ENCODE data around the gene ANO6. TPM values are rescaled to one million over a fixed set of nuclear protein-coding genes. Genes with fewer than 3 reads are reported as not detected.

The ANO6 gene
- total RNA-seq, 2 donors from 2014 or later = 24.4 to 28.0 TPM

- TF ChIP-seq CTCF (IDR thresholded peaks at IDR 0.05) = no peak
- no peak for TF ChIP-seq POLR2A (IDR thresholded peaks at IDR 0.05)
- no peak for ATAC-seq
- Histone ChIP-seq H3K27me3 (no peaks in the 10 kb centered on the region), H3K27ac (no peak overlapping the region), H3K36me3 (replicated peaks in 1 of 2; ENCODE audit: insufficient read depth in 1 of 2, low read depth in 2 of 2) (no peaks in the 10 kb centered on the region), H3K9me3 (no peaks in the 10 kb centered on the region), H3K4me3 (no peak overlapping the region), H3K4me1 (peaks cover 2% of the 10 kb centered on the region)
- intact Hi-C loops (cut with DNase I) = no loop called here
- 86 to 100% methylated on average over 2 of the region's 2 CpGs for WGBS, 2 donors
- no peak for DNase-seq
Observed at GRCh38 chr12:45186762-45187161, 29.1 kb upstream of the ANO6 start.

- ATAC-seq = no peak
- Histone ChIP-seq H3K36me3 (replicated peaks in 1 of 2; ENCODE audit: insufficient read depth in 1 of 2, low read depth in 2 of 2) (no peaks in the 10 kb centered on the region), H3K9me3 (no peaks in the 10 kb centered on the region), H3K4me1 (peaks cover 10% of the 10 kb centered on the region), H3K27ac (no peak overlapping the region), H3K4me3 (no peak overlapping the region), H3K27me3 (no peaks in the 10 kb centered on the region)
- intact Hi-C loops (cut with DNase I) = no loop called here
- TF ChIP-seq CTCF (IDR thresholded peaks at IDR 0.05) (no peak), POLR2A (IDR thresholded peaks at IDR 0.05) (no peak)
- WGBS, 2 donors = 95 to 100% methylated on average over 1 of the region's 1 CpG
- no peak for DNase-seq
Observed at GRCh38 chr12:45189766-45190403, 26.0 kb upstream of the ANO6 start.

- TF ChIP-seq CTCF (IDR thresholded peaks at IDR 0.05) (no peak), POLR2A (IDR thresholded peaks at IDR 0.05) (no peak)
- WGBS, 2 donors = 96% methylated on average over 1 of the region's 1 CpG
- H3K4me3 ChIP-seq = no peak overlapping the region
- H3K4me1 ChIP-seq = peaks cover 10% of the 10 kb centered on the region
- H3K9me3 ChIP-seq = no peaks in the 10 kb centered on the region
- H3K27me3 ChIP-seq = no peaks in the 10 kb centered on the region
- no peak overlapping the region for H3K27ac ChIP-seq
- ATAC-seq (no peak), DNase-seq (no peak)
- intact Hi-C loops (cut with DNase I) = no loop called here
- no peaks in the 10 kb centered on the region for H3K36me3 ChIP-seq (replicated peaks in 1 of 2; ENCODE audit: insufficient read depth in 1 of 2, low read depth in 2 of 2)
Observed at GRCh38 chr12:45191239-45191638, 24.7 kb upstream of the ANO6 start.

- H3K9me3 ChIP-seq = no peaks in the 10 kb centered on the region
- intact Hi-C loops (cut with DNase I) = no loop called here
- no peak overlapping the region for H3K4me3 ChIP-seq
- no peaks in the 10 kb centered on the region for H3K27me3 ChIP-seq
- H3K4me1 ChIP-seq = peaks cover 10% of the 10 kb centered on the region
- no peaks in the 10 kb centered on the region for H3K36me3 ChIP-seq (replicated peaks in 1 of 2; ENCODE audit: insufficient read depth in 1 of 2, low read depth in 2 of 2)
- TF ChIP-seq POLR2A (IDR thresholded peaks at IDR 0.05) (no peak), CTCF (IDR thresholded peaks at IDR 0.05) (no peak)
- no peak for DNase-seq
- 55 to 57% methylated on average over 4 of the region's 4 CpGs for WGBS, 2 donors
- ATAC-seq = no peak
- peak overlapping the region in 1 of 4 donors; percentile 16 for H3K27ac ChIP-seq
Observed at GRCh38 chr12:45192707-45193106, 23.2 kb upstream of the ANO6 start.

GRCh38 chr12:45200491-45201043 lies 15.3 kb upstream of the ANO6 start:
- Histone ChIP-seq H3K36me3 (replicated peaks in 1 of 2; ENCODE audit: insufficient read depth in 1 of 2, low read depth in 2 of 2) (no peaks in the 10 kb centered on the region), H3K27ac (no peak overlapping the region), H3K9me3 (no peaks in the 10 kb centered on the region), H3K4me3 (no peak overlapping the region), H3K27me3 (no peaks in the 10 kb centered on the region), H3K4me1 (no peaks in the 10 kb centered on the region)
- 80 to 87% methylated on average over 6 to 7 of the region's 7 CpGs for WGBS, 2 donors
- intact Hi-C loops (cut with DNase I) = no loop called here
- TF ChIP-seq POLR2A (IDR thresholded peaks at IDR 0.05) (no peak), CTCF (IDR thresholded peaks at IDR 0.05) (no peak)
- ATAC-seq (no peak), DNase-seq (no peak)
